HG03469 (cell line): ENCODE data around the gene IMMP2L.
"Not testable (repeated sequence)": the region's sequence is repeated elsewhere in the genome, so short reads cannot be mapped to it uniquely, and the experiment has no call there.

Source experiments
- ATAC-seq: cut with Tn5 transposase; IDR thresholded peaks from one replicate; pipeline ENCODE4 v1.9.1; 2021; ENCODE audit warnings: mild to moderate bottlenecking, moderate library complexity, moderate number of reproducible peaks; ENCODE audit not compliant: unreplicated experiment

IMMP2L gene

DNA sequence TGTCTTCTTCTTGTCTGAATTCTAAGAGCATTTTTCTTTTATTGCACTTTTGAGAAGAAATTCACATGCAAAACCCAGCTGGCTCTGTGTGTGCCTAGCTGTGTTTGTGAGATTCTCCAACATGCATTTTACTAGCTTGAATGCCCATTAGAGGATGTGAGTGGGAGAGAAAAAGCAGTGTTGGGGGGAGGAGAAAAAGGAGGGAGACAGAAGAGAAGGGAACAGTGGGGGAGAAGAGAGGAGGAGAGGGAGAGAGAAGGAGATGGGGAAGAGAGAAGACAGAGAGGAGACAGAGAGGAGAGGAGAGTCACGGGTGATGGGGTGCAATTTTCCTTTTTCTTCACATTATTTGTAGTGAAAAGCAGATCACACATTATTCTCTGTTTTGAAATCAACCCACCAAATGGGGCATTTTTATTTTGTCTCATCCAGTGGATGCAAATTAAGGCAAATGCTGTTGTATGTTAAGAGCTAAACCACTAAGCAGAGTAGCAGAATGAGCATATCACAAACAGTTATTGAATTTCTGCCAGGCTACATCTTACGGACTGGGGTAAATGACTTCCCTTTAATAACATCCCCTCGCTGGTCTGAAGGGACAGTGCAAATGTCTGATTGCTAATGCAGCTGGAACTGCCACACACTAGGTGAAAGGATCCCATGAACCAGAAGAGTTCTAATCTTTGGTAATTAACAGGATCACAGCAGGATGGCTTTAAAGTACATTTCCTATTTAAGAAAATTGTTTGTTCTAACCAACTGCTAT is 470.5 kb downstream of the IMMP2L start:
- peak; percentile 21 for ATAC-seq

DNA sequence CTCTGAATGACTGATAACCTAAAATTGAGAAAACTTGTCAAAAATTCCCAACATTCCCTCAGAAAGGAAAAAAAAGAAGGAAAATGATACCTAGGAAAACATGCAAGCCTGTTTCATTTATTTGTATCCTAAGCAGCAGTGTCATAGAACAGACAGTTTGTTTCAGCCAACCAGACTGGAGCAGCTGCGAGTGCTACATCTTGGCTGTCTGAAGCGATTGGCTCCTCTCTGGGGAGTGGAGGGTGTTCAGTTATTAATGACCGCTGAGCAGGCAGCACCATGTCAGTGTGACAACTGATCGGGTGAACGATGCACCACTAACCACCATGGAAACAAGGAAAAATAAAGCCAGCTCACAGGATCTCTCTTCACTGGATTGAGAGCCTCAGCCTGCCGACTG is 471.4 kb downstream of the IMMP2L start, which contains the start of gene LRRN3:
Gene LRRN3 (plus strand): TSS at position 282 of the 400 bp plus-strand sequence. CDS start 31,646 bp downstream, outside the sequence.
- ATAC-seq, result no peak

DNA sequence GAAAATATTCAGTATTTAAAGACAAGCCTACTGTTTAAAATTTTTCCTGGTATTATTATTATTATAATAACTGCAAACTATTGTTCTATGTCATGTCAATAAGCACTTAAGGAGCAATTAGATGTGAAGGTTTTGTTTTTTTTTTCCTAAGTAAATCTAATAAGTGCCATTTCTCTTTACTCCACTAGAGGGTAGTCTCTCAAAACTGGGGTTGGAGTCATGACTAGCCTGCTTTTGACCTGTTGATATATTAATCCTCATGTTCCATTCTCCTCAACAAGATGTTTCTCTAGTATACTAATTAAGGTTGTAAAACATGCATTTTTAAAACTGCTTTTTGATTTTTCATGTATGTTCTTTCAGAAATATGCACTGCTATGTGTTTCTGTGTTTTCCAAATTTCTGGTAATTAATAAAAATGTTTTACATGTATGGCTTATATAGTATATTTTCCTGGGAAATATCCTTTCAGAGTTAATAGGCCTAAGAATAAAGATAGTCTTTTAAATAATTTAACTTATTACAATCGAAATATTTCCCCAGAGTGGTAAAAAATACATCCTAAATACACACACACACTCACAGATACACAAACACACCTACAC is 472.4 kb downstream of the IMMP2L start:
- ATAC-seq, result no peak

DNA sequence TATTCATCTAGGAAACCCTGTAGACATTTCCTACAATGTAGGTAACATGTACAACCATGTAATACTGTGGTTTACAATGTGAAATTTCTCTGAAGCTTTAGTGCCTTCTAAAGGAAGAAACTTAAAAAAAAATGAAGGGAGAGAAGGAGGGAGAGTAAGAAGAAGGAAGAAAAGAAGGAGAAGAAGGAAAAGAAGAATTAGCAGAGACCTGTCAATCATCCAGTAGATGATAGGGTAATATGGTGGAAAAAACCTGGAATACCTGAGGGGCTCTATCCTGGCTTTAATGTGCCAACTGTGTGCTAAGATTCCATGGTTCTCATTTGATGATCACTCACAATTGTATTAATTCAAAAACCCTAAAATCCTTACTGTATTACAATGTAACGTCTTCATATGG is 474.0 kb downstream of the IMMP2L start:
- ATAC-seq, result no peak

DNA sequence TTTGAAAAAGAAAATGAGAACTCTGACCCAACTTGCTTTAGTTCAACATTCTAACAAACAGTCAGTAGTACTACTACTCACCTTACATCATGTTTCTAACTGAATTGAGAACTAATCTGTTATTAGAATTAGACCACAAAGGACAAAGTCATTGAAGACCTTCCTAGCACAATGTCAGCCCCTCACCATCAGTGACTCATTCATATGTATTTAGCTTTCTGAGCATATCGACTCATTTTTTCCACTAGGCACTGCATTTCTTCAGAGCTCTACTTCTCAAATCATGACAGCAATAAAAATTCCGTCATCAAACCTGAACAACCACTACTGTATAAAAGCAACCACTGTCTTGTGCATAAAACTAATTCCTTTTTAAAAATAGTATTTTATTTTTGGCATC is 475.8 kb downstream of the IMMP2L start:
- no peak for ATAC-seq

DNA sequence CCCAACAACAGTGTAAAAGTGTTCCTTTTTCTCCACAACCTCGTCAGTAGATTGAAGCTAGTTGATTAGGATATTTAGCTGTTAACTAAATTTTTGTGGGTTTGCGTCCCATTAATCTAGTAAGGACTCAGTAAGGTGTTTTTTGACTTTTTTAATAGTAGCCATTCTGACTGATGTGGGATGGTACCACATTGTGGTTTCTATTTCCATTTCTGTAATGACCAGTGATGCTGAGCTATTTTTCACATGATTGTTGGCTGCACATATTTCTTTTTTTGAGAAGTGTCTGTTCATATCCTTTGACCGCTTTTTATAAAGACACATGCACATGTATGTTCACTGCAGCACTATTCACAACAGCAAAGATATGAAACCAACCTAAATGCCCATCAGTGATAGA is 476.9 kb downstream of the IMMP2L start:
- ATAC-seq, result no peak

DNA sequence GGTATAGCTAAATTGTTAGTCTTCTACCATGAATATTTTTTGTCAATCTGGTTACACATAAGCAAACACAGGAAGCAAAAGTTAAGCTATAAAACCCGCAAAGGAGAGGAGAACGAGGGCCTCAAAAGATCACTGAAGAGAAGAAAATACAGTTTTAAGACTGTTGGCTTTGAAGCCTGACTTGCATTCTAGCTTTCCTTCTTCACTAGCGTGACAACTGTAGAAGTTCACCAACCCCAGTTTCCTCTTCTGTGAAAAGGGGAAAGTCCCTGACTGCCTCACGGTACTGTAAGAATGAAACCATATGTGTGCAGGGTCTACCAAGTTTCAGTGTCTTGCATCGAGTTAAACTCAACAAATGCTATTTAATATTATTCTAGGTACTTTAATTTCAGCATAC is 478.9 kb downstream of the IMMP2L start:
- peak; percentile 98 for ATAC-seq

DNA sequence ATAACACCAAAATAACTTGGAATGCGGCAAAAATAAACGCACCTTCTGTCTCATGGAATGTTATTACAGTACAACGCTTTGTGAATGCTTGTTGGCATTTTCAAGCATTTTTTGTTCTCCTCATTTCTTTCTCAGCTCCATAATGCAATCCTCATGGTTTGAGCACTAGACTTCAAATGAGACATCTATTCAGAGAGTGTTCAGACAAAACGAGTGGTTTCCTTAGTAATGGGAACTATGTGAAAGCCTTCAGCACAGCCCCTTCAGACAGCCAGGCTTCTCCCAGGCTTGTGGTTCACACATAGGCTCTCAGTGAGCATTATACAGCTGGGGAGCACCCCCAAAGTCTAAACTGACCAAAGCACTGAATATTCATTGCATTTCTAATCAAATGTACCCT is 479.9 kb downstream of the IMMP2L start:
- ATAC-seq, result no peak

DNA sequence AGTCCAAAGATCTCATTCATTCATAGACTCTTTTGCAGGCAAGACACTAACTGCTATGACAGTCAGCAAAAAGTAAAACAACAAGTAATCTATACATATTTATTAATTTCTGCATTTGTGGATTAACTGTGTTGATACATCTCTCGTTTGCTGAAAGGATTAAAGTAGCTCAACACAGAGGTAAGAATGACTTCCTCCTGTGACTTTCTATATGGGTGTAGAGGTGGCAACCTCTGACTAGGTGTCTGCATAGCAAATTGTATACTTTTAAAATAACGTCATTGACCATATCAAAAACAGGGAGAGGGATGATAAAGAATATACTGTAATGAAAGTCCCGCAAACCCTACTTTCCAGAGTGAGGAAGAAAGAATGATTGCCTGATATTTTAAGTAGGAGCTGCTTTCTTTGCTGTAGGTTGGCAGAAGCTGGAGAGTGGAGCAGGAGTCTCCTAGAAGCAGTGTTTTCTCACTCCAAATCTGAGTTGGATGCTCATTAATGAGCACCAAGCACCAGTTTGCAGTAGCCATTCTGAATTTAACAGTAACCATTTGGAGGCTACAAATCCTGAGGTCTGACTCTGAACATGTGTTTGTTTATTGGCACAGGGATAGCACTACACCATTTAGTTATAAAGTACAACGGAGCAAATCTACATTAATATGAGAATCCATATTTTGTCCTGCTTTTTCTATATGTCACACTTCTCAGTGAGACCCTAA is 480.6 kb downstream of the IMMP2L start:
- ATAC-seq, result no peak

DNA sequence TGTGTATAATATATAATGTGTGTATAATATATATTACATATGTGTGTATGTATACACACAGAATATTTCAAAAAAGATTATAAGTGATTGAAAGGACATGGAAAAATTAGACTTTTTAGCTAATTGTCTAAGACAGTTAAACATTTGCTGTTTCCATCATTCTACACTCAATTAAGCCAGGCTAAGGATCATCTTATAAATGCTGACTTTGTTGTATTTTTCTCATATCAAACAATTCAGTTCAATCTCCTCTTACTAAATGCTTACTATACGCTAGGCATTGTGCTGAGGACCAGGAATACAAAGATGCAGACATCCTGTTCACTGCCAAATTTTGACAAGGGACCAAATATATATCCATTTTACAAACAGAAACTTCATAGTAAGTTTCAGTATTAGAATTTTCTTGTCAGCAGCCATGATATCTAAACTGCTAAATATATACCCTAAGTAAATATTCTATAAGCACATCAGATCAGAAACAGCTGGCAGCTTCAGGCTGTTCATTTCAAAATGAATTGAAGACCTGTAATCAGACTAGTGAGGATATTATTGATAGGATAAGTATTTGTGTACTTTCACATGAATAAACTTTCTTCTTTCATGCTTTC is 481.7 kb downstream of the IMMP2L start:
- ATAC-seq, result peak; percentile 15

DNA sequence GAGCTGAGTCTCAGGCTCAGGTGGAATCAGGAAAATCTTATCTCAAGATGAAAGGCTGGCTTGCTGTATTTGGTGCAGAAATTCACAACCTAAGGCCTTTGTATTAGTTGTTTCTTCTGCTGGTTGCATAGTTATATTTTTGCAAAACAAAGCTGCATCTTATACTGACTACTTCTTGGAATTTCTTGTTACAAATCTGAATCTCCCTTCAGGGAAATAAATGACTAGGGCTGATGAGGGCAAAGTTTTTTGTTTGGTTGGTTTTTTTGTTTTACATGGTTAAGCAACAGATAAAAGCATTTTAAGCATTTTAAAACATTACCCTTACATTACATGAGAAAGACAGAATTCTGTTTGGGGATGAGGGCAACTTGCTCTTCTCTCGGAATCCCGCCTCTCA is 485.3 kb downstream of the IMMP2L start:
- no peak for ATAC-seq

DNA sequence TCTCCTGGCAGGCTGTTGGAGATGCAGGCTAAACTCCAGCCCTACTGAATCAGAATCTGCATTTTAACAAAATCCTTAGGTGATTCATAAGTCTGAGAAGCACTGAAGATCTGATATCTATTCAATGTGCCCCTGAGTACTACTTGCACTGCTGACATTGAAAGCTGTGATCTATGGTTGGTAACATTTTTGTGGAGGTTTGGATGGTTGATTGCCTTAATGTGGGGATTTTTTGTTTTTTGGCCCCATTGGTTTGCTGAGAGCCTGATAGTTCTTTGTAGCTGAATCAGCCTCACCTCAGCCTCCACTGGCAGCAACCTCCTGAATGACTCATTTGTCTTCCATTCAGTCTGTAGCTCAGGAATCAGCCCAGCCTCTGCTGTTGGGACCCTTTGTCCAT is 486.1 kb downstream of the IMMP2L start:
- no peak for ATAC-seq

DNA sequence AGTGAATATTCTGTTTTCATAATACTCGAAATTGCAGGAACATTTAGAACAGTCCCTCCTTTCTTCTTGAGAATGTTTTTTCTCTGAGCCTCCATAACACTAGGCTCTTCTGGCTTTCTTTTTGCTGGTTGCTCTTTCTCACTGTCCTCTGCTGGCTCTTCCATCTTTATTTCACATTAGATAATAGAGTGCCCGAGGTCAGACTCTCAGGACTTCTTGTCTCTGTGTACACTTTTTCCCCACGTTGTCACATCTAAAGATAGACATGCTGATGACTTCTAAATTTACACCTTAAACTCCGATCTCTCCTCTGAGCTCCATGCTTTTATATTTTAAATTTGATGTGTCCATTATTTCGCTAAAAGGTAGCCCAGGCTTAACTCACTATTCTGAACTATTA is 486.8 kb downstream of the IMMP2L start:
- ATAC-seq, result no peak

DNA sequence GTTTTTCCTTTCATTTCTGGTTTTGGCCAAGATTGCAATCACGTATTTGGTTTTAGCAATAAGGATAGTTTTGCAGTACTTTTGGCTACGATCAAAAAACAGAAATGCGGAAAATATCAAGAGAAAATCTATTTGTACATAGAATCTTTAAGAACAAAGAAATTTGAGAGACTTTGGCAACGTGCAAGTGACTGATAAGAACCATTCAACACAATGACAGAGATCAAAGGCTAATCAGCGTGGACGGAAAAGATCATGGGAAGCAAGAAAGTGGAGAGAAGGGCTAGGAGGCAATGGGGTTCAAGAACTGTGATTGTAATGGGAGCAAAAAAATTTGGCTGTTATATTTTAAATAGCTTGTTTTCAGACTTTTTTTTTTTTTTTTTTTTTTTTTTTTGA is 487.5 kb downstream of the IMMP2L start:
- ATAC-seq, result no peak

DNA sequence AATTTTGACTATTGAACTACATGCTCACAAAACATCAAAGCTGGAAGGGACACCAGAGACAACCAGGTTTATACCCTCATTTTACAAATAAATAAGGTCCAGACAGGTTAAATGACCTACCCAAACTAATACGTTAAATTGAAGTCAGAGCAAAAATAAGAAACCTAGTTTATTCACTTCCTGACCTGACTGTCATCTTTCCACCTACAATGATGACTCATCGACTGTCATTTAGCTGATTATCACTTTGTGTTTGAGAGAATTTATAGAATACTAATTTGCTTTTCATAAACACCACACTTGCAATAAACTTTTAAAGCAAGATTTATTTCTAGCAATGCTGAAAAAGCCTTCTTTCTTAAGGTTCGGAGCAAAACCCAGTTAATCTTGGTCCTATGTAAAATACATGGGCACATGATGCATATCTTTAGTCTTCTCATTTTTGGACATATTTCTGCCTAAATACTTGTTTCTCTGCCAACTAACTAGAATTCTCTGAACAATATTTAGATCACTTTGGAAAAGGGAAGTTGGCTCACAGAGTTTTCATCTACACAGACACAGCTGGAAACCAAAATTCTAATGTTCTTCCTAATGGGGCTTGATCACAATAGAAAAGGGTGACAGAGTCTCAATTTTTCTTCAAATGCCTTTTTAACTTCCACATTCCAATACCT is 488.1 kb downstream of the IMMP2L start:
- ATAC-seq, result no peak

DNA sequence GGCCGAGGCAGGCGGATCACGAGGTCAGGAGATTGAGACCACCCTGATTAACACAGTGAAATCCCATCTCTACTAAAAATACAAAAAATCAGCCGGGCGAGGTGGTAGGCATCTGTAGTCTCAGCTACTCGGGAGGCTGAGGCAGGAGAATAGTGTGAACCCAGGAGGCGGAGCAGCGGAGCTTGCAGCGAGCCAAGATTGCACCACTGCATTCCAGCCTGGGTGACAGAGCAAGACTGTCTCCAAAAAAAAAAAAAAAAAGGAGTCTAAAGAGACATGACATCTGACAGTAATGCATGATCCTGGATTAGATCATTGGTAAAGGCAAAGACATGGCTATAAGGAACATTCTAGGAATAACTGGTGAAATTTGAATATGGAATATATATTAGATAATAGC is 489.6 kb downstream of the IMMP2L start:
- ATAC-seq, result not testable (repeated sequence)

DNA sequence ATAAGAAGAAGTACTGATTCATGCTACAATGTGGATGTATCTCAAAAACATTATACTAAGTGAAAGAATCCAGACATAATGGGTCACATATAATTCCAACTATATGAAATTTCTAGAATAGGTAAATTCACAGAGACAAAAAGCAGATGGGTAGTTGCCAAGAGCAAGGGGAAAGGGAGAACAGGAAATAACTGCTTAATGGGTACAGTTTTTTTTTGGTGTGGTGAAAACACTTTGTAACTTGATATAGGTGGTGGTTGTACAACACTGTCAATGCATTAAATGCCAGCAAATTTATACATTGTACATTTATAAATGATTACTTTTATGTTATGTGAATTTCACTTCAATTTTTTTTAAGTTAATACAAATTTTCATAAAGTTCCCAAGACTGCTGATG is 490.7 kb downstream of the IMMP2L start:
- no peak for ATAC-seq

DNA sequence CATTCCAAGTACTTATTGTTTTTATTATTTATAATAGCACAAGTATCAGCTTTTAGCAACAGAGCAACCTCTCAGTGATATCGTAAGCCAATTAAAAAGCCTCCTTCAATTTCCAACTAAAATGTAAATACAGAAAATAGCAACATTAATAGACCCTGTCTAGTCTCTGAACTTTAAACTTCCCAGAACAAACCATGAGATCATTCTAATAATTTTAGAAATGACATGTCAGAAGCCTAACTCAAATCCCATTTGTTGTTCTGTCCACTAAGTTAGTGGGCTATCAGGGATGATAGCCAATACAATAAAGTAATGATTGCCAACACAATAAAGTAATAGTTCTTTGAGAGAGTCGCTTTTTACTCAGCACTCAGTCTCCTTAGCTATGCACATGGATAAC is 493.7 kb downstream of the IMMP2L start:
- no peak for ATAC-seq

DNA sequence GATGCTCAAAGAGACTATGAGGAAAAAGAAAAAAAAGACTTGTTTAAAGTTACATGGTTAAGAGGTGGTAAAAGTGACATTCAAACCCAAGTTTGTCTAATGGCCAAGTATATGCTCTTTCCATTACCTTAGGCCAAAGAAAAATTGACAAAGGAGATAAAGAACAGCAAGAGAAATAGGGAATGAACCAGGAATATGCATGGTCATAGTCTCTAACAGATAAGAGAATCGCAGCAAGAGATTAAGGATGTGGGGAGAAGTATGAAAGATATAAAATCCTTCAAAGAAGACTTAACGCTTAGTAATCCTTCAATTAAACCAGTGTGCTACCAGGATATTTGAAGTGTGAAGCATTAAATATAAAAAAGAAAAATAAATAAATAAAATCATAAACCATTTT is 494.6 kb downstream of the IMMP2L start:
- no peak for ATAC-seq

DNA sequence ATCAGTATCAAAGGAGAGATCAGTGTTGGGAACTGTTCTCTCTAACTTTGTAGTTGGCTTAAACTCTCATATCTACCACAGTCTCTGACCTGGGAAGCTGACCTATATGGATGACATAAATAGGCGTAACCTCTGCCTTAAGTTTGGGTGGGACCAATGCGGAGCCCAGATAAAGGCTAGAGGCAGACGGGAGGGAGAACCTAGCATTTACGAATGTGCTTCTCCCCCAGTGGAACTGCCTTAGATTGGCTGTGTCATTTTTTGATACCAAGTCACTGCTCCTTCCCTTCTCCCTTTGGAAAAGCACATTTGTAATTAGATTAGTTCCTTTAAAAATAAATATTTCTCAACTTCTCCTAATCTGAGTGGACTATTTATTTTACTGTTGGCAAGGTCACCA is 495.0 kb downstream of the IMMP2L start:
- no peak for ATAC-seq

DNA sequence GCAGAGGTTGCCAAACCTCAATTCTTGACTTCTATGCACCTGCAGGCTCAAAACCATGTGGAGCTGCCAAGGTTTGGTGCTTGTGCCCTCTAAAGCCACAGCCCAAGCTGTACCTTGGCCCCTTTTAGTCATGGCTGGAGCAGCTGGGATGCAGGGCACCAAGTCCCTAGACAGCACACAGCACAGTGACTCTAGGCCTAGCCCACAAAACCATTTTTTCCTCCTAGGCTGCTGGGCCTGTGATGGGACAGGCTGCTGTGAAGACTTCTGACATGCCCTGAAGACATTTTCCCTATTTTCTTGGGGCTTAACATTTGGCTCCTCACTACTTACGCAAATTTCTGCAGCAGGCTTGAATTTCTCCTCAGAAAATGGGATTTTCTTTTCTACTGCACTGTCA is 499.1 kb downstream of the IMMP2L start:
- no peak for ATAC-seq
